AG09319 (cell line): ENCODE measurements around the gene MCL1.
"Not testable (repeated sequence)": the region's sequence is repeated elsewhere in the genome, so short reads cannot be mapped to it uniquely, and the experiment has no call there.

Experiments used
- DNase-seq: peaks from one replicate; pipeline ENCODE4 v3.0.0-alpha.2; 2010; ENCODE audit warnings: low read depth; ENCODE audit errors: extremely low read depth
- TF ChIP-seq, protein P1 (sequence below): IDR thresholded peaks from 2 replicates; pipeline ENCODE4 v1.5.1; 2011; ENCODE audit warnings: low read depth, mild to moderate bottlenecking, inconsistent platforms, low read length, moderate library complexity

MCL1 gene

DNA sequence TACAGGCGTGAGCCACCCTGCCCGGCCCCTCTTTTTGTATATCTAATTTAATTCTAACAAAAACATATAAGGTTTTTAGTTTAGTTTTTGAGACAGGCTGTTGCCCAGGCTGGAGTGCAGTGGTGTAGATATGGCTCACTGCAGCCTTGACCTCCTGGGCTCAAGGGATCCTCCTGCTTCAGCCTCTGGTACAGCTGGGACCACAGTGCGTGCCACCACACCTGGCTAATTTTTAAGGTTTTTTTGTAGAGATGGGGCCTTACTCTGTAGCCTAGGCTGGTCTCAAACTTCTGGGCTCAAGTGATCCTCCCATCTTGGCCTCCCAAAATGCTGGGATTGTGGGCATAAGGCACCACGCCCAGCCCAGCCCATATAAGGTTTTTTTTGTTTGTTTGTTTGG lies 31.2 kb upstream of the MCL1 start:
- no peak for DNase-seq
- TF ChIP-seq, protein P1, sequence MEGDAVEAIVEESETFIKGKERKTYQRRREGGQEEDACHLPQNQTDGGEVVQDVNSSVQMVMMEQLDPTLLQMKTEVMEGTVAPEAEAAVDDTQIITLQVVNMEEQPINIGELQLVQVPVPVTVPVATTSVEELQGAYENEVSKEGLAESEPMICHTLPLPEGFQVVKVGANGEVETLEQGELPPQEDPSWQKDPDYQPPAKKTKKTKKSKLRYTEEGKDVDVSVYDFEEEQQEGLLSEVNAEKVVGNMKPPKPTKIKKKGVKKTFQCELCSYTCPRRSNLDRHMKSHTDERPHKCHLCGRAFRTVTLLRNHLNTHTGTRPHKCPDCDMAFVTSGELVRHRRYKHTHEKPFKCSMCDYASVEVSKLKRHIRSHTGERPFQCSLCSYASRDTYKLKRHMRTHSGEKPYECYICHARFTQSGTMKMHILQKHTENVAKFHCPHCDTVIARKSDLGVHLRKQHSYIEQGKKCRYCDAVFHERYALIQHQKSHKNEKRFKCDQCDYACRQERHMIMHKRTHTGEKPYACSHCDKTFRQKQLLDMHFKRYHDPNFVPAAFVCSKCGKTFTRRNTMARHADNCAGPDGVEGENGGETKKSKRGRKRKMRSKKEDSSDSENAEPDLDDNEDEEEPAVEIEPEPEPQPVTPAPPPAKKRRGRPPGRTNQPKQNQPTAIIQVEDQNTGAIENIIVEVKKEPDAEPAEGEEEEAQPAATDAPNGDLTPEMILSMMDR, result no peak

DNA sequence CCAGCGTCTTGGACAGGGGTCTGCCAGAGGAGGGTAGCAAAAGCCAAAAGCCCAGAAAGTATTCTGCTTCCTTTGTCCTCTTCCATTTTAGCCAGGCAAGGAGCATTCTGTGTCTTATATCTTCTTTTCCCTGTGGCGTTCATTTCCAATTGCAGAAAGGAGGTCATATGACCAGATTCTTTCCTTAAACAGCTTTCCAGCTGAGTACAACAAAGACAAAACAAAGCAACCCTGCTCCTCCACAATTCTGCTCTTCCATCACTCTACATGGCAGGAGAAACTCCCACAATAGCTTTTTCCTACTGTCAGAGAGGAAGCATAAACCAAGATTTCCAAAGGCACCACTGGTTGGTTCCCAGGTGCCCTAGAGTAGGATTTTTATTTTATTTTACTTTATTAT lies 30.3 kb upstream of the MCL1 start:
- TF ChIP-seq, protein P1, result no peak
- DNase-seq, result no peak

DNA sequence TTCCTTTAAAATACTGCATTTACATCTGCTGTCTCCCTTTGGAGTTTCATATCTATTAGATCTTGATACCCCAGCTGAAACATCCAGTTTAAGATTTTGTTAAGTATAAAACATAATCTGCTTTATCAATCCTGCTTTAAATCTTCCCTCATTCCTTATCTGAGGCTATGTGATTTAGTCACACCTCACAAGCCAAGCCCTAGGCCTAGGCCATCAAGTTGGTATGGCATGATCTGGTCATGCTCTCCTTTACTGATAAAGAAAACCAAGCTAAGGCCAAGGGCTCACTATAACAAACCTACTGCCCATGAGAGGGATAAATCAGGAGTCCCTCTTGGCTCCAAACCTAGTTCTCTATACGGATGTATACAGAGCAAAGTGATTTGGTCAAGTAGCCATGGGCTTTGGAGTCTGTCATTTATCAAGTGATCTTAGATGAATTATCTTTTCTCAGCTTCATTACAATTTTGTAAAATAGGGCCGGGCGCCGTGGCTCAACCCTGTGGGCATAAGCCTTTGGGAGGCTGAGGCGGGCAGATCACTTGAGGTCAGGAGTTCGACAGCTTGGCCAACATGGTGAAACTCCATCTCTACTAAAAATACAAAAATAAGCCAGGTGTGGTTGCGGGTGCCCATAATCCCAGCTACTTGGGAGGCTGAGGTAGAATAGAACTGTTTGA lies 27.2 kb upstream of the MCL1 start:
- no peak for DNase-seq
- TF ChIP-seq, protein P1, result no peak

DNA sequence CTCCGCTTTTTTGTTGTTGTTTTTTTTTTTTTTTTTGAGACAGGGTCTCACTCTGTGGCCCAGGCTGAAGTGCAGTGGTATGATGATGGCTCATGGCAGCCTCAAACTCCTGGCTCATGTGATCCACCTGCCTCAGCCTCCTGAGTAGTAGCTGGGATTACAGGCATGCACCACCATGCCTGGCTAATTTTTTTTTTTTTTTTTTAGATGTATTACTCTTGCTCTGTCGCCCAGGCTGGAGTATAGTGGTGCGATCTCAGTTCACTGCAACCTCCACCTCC lies 26.0 kb upstream of the MCL1 start:
- not testable (repeated sequence) for DNase-seq

DNA sequence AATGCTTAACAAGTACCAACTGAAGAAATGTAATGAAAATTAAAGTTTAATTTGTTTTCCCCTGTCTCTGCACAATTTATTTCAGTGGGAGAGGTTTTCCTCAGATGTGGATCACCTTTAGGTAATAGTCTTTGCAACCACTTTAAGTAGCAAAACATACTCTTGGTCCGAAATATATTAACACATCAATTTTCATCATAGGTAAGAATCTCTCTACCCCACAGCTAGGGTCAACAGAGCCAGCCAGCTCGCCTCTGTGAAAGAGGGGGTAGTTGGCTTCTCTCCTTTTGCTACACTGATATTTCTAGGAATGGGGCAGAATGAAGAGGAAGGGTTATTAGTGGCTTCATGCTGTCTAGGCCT lies 24.8 kb upstream of the MCL1 start:
- TF ChIP-seq, protein P1, result no peak
- no peak for DNase-seq

DNA sequence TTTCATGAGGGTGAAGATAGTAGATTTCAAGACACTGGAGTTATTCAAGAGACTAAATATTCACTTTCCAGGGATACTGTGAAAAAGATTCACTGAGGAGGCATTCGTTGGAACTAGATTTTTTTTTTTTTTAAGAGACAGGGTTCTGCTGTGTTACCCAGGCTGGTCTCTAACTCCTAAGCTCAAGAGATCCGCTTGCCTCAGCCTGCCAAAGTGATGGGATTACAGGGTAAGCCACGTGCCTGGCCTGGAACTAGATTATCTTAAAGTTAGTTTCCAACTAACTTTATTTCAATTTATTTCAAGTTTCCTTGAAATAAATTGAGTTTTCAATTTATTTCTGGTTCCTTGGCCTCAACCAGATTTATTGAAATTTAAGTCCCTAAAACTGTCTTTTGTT lies 24.3 kb upstream of the MCL1 start:
- no peak for DNase-seq
- TF ChIP-seq, protein P1, result no peak

DNA sequence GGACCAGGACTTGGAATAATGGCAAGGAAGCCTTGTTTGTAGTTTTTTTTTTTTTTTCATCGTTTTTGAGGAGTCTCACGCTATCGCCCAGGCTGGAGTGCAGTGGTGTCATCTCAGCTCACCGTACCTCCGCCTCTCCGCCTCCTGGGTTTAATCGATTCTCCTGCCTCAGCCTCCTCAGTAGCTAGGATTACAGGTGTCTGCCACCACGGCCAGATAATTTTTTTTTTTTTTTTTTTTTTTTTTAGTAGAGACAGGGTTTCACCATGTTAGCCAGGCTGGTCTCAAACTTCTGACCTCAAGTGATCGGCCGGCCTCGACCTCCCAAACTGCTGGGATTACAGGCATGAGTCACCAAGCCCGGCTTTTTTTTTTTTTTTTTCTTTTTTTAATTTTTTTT lies 23.0 kb upstream of the MCL1 start:
- not testable (repeated sequence) for DNase-seq

DNA sequence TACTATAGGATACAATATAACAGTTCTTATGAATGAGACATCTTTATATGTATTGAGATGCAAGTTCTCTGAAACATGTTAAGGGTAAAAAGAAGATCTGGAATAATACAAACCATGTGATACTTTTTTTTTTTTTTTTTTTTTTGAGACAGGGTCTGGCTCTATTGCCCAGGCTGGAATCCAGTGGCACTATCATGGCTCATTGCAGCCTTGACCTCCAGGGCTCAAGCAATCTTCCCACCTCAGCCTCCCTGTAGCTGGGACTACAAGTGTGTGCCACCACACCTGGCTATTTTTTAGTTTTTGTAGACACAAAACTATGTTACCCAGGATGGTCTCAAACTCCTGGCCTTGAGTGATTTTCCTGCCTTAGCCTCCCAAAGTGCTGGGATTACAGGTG lies 22.1 kb upstream of the MCL1 start:
- DNase-seq, result no peak
- TF ChIP-seq, protein P1, result no peak

DNA sequence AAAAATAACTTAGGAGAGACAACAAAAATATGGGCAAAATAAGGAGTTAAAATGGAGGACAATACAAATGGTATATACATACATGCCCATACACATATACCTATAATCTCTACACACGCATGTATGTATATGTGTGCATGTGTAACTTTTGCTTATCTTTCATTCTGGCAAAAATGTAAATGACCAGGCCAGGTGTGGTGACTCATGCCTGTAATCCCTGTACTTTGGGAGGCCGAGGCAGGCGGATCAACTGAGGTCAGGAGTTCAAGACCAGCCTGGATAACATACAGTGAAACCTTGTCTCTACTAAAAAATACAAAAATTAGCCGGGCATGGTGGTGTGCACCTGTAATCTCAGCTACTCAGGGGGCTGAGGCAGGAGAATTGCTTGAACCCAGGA lies 18.9 kb upstream of the MCL1 start:
- DNase-seq, result not testable (repeated sequence)
